Thymus (tissue), 11 donors: ENCODE measurements around the gene PDE7B. TPM values are rescaled to one million over a fixed set of nuclear protein-coding genes. Genes with fewer than 3 reads are reported as not detected.
"Not testable (repeated sequence)": the region's sequence is repeated elsewhere in the genome, so short reads cannot be mapped to it uniquely, and the experiment has no call there.

Experiments
- DNase-seq, 9 donors: peaks; one replicate each; pipeline ENCODE4 v3.0.0-alpha.2; 2013; ENCODE audit warnings: low spot score in 9 of 9, low read depth in 6 of 9, missing footprints in 1 of 9
- H3K27ac ChIP-seq, 2 donors: one replicate each; pipeline ENCODE4 v1.5.1; 2013; ENCODE audit warnings: control low read depth in 1 of 2, low read depth in 1 of 2, low read length in 1 of 2, mild to moderate bottlenecking in 1 of 2, moderate library complexity in 1 of 2
- H3K27me3 ChIP-seq, 2 donors: one replicate each; pipeline ENCODE4 v1.5.1; 2013; ENCODE audit warnings: low read length in 1 of 2; ENCODE audit not compliant: control insufficient read depth in 2 of 2, insufficient read depth in 1 of 2
- H3K36me3 ChIP-seq, 2 donors: one replicate each; pipeline ENCODE4 v1.5.1; 2013; ENCODE audit warnings: low read length in 1 of 2, mild to moderate bottlenecking in 1 of 2, moderate library complexity in 1 of 2; ENCODE audit not compliant: control insufficient read depth in 2 of 2, insufficient read depth in 2 of 2
- H3K4me1 ChIP-seq, 2 donors: one replicate each; pipeline ENCODE4 v1.5.1; 2013; ENCODE audit warnings: low read length in 2 of 2; ENCODE audit not compliant: control insufficient read depth in 2 of 2, insufficient read depth in 2 of 2
- H3K4me3 ChIP-seq, 2 donors: one replicate each; pipeline ENCODE4 v1.5.1; 2013; ENCODE audit warnings: low read length in 2 of 2, control low read depth in 1 of 2, mild to moderate bottlenecking in 1 of 2
- H3K9me3 ChIP-seq, 2 donors: one replicate each; pipeline ENCODE4 v1.5.1; 2013; ENCODE audit warnings: low read length in 1 of 2, mild to moderate bottlenecking in 1 of 2; ENCODE audit not compliant: control insufficient read depth in 2 of 2, insufficient read depth in 1 of 2
- WGBS: extraction: QIAGEN DNeasy Blood & Tissue Kit; methylation state at CpG from one replicate; pipeline ENCODE4 v1.1.7; 2013; 5-methylcytosine and 5-hydroxymethylcytosine counted together
- polyA plus RNA-seq: library from polyadenylated mRNA; stranded (reverse); fragments of 200-250 nt; gene quantifications from one replicate; pipeline ENCODE4 v1.2.3, GENCODE V29; 2013
- total RNA-seq: library from RNA; stranded (reverse); fragments of 120-200 nt; gene quantifications from one replicate; pipeline ENCODE4 v1.2.4, GENCODE V29; 2013
- donor health status: healthy.

The PDE7B gene
- total and polyA plus RNA-seq, 2 donors, result 4.4 to 5.8 TPM

GRCh38 chr6:136092897-136093296 lies 241.4 kb downstream of the PDE7B start:
- H3K4me3 ChIP-seq, result no peak overlapping the region
- no peaks in the 10 kb centered on the region for H3K4me1 ChIP-seq
- no peak overlapping the region for H3K27ac ChIP-seq
- no peak for DNase-seq
- H3K27me3 ChIP-seq, result no peaks in the 10 kb centered on the region
- peaks cover 0 to 5% of the 10 kb centered on the region in 2 donors for H3K9me3 ChIP-seq
- H3K36me3 ChIP-seq, result no peaks in the 10 kb centered on the region
- 95% methylated on average over 3 of the region's 3 CpGs for WGBS

DNA sequence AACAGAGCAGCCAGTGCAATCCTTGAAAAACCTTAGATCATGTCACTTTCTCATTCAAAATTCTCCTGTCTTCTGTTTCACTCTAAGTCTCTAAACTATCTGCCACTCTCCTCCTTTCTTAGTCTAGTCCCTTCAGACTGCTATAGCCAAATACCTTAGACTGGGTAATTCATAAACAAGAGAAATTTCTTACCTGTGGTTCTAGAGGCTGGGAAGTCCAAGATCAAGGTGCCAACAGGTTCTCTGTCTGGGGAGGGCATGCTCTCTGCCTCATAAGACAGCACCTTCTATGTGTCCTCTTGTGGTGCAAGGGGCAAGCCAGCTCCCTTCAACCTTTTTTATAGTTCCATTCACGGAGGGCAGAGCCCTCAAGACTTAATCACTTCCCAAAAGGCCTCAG lies 242.3 kb downstream of the PDE7B start:
- H3K4me3 ChIP-seq, result no peak overlapping the region
- no peaks in the 10 kb centered on the region for H3K36me3 ChIP-seq
- WGBS, result 94% methylated on average over 1 of the region's 1 CpG
- no peaks in the 10 kb centered on the region for H3K4me1 ChIP-seq
- no peak overlapping the region for H3K27ac ChIP-seq
- H3K9me3 ChIP-seq, result peaks cover 0 to 5% of the 10 kb centered on the region in 2 donors
- DNase-seq, result no peak
- no peaks in the 10 kb centered on the region for H3K27me3 ChIP-seq

- H3K4me3 ChIP-seq, result no peak overlapping the region
- WGBS, result 97% methylated on average over 3 of the region's 3 CpGs
- H3K27me3 ChIP-seq, result no peaks in the 10 kb centered on the region
- H3K9me3 ChIP-seq, result peaks cover 0 to 5% of the 10 kb centered on the region in 2 donors
- no peaks in the 10 kb centered on the region for H3K36me3 ChIP-seq
- H3K4me1 ChIP-seq, result no peaks in the 10 kb centered on the region
- DNase-seq, result no peak
- no peak overlapping the region for H3K27ac ChIP-seq
These were observed 243.3 kb downstream of the PDE7B start for GRCh38 chr6:136094812-136095211.

- H3K9me3 ChIP-seq, result peaks cover 0 to 5% of the 10 kb centered on the region in 2 donors
- H3K27me3 ChIP-seq, result no peaks in the 10 kb centered on the region
- H3K4me3 ChIP-seq, result no peak overlapping the region
- no peak overlapping the region for H3K27ac ChIP-seq
- H3K4me1 ChIP-seq, result no peaks in the 10 kb centered on the region
- 93% methylated on average over 3 of the region's 3 CpGs for WGBS
- no peak for DNase-seq
- no peaks in the 10 kb centered on the region for H3K36me3 ChIP-seq
These were observed 244.5 kb downstream of the PDE7B start for GRCh38 chr6:136095986-136096385.

- Histone ChIP-seq H3K27ac (no peak overlapping the region), H3K36me3 (no peaks in the 10 kb centered on the region), H3K4me3 (no peak overlapping the region), H3K27me3 (no peaks in the 10 kb centered on the region), H3K9me3 (no peaks in the 10 kb centered on the region), H3K4me1 (no peaks in the 10 kb centered on the region)
- DNase-seq, result no peak
- 96% methylated on average over 7 of the region's 7 CpGs for WGBS
These were observed 251.6 kb downstream of the PDE7B start for GRCh38 chr6:136102991-136103688.

DNA sequence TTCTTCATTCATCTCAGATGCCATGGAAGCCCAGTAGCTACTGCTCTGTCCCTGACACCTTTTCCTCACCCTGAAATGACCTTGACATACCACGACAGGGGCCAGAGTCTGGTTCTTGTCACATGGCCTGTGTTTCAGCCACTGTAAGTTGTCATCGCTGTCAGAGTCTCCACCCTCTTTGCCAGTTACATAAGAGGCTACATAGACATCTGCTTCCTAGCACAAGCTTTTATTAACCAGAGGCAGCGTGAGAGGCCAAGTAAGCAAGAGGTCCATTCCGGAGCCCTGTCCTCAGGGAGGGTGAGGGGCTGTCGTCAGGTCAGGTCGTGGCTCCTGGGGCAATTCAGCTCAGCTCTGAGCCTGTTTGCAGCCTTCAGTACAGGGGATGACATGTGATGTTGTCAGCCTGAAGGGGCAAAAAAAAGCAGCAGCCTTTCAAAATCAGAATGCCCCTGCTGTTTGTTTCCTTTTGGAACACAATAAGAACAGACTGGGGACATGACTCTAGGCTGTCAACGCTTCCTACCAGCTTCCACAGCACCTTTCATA lies 252.3 kb downstream of the PDE7B start:
- H3K36me3 ChIP-seq, result no peaks in the 10 kb centered on the region
- no peaks in the 10 kb centered on the region for H3K27me3 ChIP-seq
- DNase-seq, result no peak
- H3K9me3 ChIP-seq, result no peaks in the 10 kb centered on the region
- no peak overlapping the region for H3K27ac ChIP-seq
- 95% methylated on average over 7 of the region's 7 CpGs for WGBS
- no peak overlapping the region for H3K4me3 ChIP-seq
- no peaks in the 10 kb centered on the region for H3K4me1 ChIP-seq

DNA sequence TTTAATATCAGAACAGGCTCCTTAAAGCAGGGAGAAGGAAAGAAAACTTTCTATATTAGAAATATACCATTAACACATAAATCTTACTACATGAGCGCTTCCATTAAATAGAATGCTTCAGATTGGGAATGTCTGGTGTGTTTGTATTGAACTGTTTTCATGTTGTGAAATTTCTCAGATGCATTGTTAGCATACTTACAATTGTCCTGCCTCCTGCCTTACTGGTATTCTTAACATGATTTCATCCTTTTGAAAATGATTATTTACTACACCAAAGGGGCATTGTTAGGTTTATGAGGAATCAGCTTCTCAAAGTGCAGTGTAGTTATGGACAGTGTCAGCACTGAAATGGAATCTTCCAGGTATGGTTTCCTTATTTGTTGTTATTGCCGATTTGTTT lies 253.1 kb downstream of the PDE7B start:
- Histone ChIP-seq H3K36me3 (no peaks in the 10 kb centered on the region), H3K4me3 (no peak overlapping the region), H3K4me1 (no peaks in the 10 kb centered on the region), H3K9me3 (no peaks in the 10 kb centered on the region), H3K27me3 (no peaks in the 10 kb centered on the region), H3K27ac (no peak overlapping the region)
- WGBS, result 99% methylated on average over 2 of the region's 2 CpGs
- DNase-seq, result no peak

- H3K4me3 ChIP-seq, H3K4me1 ChIP-seq, H3K27ac ChIP-seq, H3K27me3 ChIP-seq, H3K36me3 ChIP-seq, H3K9me3 ChIP-seq, DNase-seq: not testable (repeated sequence)
- WGBS, result 96% methylated on average over 4 of the region's 4 CpGs
These were observed 254.3 kb downstream of the PDE7B start for GRCh38 chr6:136105797-136106196.

- H3K4me3 ChIP-seq, result no peak overlapping the region
- no peaks in the 10 kb centered on the region for H3K36me3 ChIP-seq
- WGBS, result 69% methylated on average over 10 of the region's 10 CpGs
- DNase-seq, result no peak
- no peak overlapping the region for H3K27ac ChIP-seq
- no peaks in the 10 kb centered on the region for H3K9me3 ChIP-seq
- H3K4me1 ChIP-seq, result no peaks in the 10 kb centered on the region
- no peaks in the 10 kb centered on the region for H3K27me3 ChIP-seq
These were observed 257.0 kb downstream of the PDE7B start for GRCh38 chr6:136108361-136108945.
